ENCODE data around the gene SPP1.

DNA sequence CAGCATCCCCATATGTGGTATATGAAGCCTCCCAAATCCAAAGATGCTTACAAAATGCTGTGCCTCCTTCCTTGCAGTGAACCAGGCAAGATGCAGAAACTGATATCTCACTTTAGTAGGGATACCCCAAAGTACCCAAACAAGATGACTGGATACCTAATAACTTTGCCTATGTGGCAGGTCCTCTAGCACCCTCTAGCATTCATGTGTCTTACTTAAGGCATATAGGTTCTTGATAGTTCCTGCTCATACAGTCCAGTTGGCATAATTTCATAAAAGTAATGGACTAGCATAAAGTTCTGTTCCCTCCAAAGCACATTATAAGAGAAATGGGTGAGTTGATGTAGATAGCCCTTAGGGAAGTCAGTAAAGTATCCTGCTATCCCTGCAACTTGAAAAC is 36.8 kb upstream of the SPP1 start:
- TF ChIP-seq, protein P1, sequence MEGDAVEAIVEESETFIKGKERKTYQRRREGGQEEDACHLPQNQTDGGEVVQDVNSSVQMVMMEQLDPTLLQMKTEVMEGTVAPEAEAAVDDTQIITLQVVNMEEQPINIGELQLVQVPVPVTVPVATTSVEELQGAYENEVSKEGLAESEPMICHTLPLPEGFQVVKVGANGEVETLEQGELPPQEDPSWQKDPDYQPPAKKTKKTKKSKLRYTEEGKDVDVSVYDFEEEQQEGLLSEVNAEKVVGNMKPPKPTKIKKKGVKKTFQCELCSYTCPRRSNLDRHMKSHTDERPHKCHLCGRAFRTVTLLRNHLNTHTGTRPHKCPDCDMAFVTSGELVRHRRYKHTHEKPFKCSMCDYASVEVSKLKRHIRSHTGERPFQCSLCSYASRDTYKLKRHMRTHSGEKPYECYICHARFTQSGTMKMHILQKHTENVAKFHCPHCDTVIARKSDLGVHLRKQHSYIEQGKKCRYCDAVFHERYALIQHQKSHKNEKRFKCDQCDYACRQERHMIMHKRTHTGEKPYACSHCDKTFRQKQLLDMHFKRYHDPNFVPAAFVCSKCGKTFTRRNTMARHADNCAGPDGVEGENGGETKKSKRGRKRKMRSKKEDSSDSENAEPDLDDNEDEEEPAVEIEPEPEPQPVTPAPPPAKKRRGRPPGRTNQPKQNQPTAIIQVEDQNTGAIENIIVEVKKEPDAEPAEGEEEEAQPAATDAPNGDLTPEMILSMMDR (conservative IDR thresholded peaks at IDR 0.05; ENCODE audit: low read depth, low read length) = no peak
- no peak for TF ChIP-seq EZH2 (IDR thresholded peaks at IDR 0.05; ENCODE audit: low read length, unreplicated experiment)
